PFSK-1 (cell line): Measurements from ENCODE around the gene ACOX3.

ENCODE experiments used
- FOXP2 ChIP-seq: optimal IDR thresholded peaks from 2 replicates; pipeline ENCODE3; 2011; ENCODE audit warnings: borderline replicate concordance, control low read depth, inconsistent platforms; ENCODE audit not compliant: insufficient read depth; ENCODE audit errors: extremely low read length, extremely low read depth
- POLR2AphosphoS5 ChIP-seq: IDR thresholded peaks from 2 replicates; pipeline ENCODE4 v1.6.1; 2012; ENCODE audit warnings: low read depth, mild to moderate bottlenecking, control low read depth, low read length, moderate library complexity
- TF ChIP-seq, protein P1 (sequence below), 2 experiments: IDR thresholded peaks; 2 replicates each; pipeline versions ENCODE4 v1.6.1 to v1.8.0; 2011 to 2012; ENCODE audit warnings: low read depth in 2 of 2, low read length in 2 of 2, control low read depth in 1 of 2, inconsistent platforms in 1 of 2, mild to moderate bottlenecking in 1 of 2, moderate library complexity in 1 of 2; ENCODE audit not compliant: insufficient read depth in 1 of 2

GRCh38 chr4:8395504-8396296 lies 44.8 kb downstream of the ACOX3 start:
- TF ChIP-seq POLR2AphosphoS5 (no peak), FOXP2 (no peak)
- TF ChIP-seq, protein P1, sequence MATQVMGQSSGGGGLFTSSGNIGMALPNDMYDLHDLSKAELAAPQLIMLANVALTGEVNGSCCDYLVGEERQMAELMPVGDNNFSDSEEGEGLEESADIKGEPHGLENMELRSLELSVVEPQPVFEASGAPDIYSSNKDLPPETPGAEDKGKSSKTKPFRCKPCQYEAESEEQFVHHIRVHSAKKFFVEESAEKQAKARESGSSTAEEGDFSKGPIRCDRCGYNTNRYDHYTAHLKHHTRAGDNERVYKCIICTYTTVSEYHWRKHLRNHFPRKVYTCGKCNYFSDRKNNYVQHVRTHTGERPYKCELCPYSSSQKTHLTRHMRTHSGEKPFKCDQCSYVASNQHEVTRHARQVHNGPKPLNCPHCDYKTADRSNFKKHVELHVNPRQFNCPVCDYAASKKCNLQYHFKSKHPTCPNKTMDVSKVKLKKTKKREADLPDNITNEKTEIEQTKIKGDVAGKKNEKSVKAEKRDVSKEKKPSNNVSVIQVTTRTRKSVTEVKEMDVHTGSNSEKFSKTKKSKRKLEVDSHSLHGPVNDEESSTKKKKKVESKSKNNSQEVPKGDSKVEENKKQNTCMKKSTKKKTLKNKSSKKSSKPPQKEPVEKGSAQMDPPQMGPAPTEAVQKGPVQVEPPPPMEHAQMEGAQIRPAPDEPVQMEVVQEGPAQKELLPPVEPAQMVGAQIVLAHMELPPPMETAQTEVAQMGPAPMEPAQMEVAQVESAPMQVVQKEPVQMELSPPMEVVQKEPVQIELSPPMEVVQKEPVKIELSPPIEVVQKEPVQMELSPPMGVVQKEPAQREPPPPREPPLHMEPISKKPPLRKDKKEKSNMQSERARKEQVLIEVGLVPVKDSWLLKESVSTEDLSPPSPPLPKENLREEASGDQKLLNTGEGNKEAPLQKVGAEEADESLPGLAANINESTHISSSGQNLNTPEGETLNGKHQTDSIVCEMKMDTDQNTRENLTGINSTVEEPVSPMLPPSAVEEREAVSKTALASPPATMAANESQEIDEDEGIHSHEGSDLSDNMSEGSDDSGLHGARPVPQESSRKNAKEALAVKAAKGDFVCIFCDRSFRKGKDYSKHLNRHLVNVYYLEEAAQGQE (IDR thresholded peaks at IDR 0.05; ENCODE audit: insufficient read depth in 1 of 2, low read depth in 2 of 2, low read length in 2 of 2): no peak
